HEK293T (cell line): ENCODE results near the gene RAD51B.

ENCODE experiments used
- CTCF ChIA-PET: fragments of 350-600 bp; formaldehyde crosslinking; extraction: SDS; loops from one replicate; lab custom pipeline; 2021; ENCODE audit warnings: antibody characterized with exemption, inconsistent platforms; lab: Yijun Ruan, JAX
- POLR2A ChIA-PET: fragments of 350-600 bp; formaldehyde crosslinking; extraction: SDS; loops from one replicate; lab custom pipeline; 2020; ENCODE audit warnings: antibody characterized with exemption, inconsistent platforms; lab: Yijun Ruan, JAX
- DNase-seq: peaks from one replicate; pipeline ENCODE4 v3.0.0; 2012; ENCODE audit warnings: mixed read lengths; ENCODE audit errors: extremely low spot score
- ARNT ChIP-seq: fragments of 450-650 bp; IDR thresholded peaks from 2 replicates; pipeline ENCODE4 v1.6.1; 2017; ENCODE audit warnings: mild to moderate bottlenecking
- BHLHE40 ChIP-seq: fragments of 450-650 bp; IDR thresholded peaks from 2 replicates; pipeline ENCODE4 v1.6.1; 2016; ENCODE audit warnings: mild to moderate bottlenecking, moderate library complexity, borderline replicate concordance
- CTBP1 ChIP-seq: fragments of 450-650 bp; IDR thresholded peaks from 2 replicates; pipeline ENCODE4 v1.6.1; 2016; ENCODE audit warnings: borderline replicate concordance
- ELF4 ChIP-seq: fragments of 450-650 bp; IDR thresholded peaks from 2 replicates; pipeline ENCODE4 v1.6.1; 2017; ENCODE audit warnings: antibody characterized with exemption
- FOXA1 ChIP-seq: fragments of 450-650 bp; IDR thresholded peaks from 2 replicates; pipeline ENCODE4 v1.6.1; 2016; ENCODE audit warnings: mild to moderate bottlenecking
- FOXK2 ChIP-seq: fragments of 450-650 bp; IDR thresholded peaks from 2 replicates; pipeline ENCODE4 v1.6.1; 2016; ENCODE audit warnings: mild to moderate bottlenecking
- FOXM1 ChIP-seq: fragments of 450-650 bp; IDR thresholded peaks from 2 replicates; pipeline ENCODE4 v1.6.1; 2017; ENCODE audit warnings: mild to moderate bottlenecking, borderline replicate concordance
- HDGF ChIP-seq: fragments of 450-650 bp; IDR thresholded peaks from 2 replicates; pipeline ENCODE4 v1.6.1; 2017; ENCODE audit warnings: antibody characterized with exemption, borderline replicate concordance
- L3MBTL2 ChIP-seq: fragments of 450-650 bp; conservative IDR thresholded peaks from 2 replicates; pipeline ENCODE4 v1.6.1; 2016; ENCODE audit warnings: mild to moderate bottlenecking
- LEF1 ChIP-seq: fragments of 450-650 bp; IDR thresholded peaks from 2 replicates; pipeline ENCODE4 v1.6.1; 2017; ENCODE audit warnings: mild to moderate bottlenecking, borderline replicate concordance
- NFRKB ChIP-seq: fragments of 450-650 bp; IDR thresholded peaks from 2 replicates; pipeline ENCODE4 v1.6.1; 2016; ENCODE audit warnings: mild to moderate bottlenecking, moderate library complexity
- PKNOX1 ChIP-seq: fragments of 450-650 bp; IDR thresholded peaks from 2 replicates; pipeline ENCODE4 v1.6.1; 2016
- SP1 ChIP-seq: fragments of 450-650 bp; IDR thresholded peaks from 2 replicates; pipeline ENCODE4 v1.6.1; 2017
- SUZ12 ChIP-seq: fragments of 450-650 bp; IDR thresholded peaks from 2 replicates; pipeline ENCODE4 v1.6.1; 2016; ENCODE audit warnings: mild to moderate bottlenecking
- TARDBP ChIP-seq: fragments of 450-650 bp; IDR thresholded peaks from 2 replicates; pipeline ENCODE4 v1.6.1; 2016
- ZNF384 ChIP-seq: fragments of 450-650 bp; IDR thresholded peaks from 2 replicates; pipeline ENCODE4 v1.6.1; 2016

The RAD51B gene

GRCh38 chr14:68571114-68571591 is 751.6 kb downstream of the RAD51B start:
- DNase-seq, result no peak
- TF ChIP-seq LEF1 (no peak), FOXA1 (no peak), PKNOX1 (no peak), TARDBP (no peak), L3MBTL2 (no peak), HDGF (no peak), CTBP1 (no peak), ZNF384 (no peak), SP1 (no peak), FOXK2 (no peak), FOXM1 (no peak), SUZ12 (no peak), ELF4 (no peak)
- CTCF ChIA-PET, result no interaction called here
- POLR2A ChIA-PET, result no interaction called here

- POLR2A ChIA-PET, result no interaction called here
- DNase-seq, result no peak
- CTCF ChIA-PET, result no interaction called here
- no peak for TF ChIP-seq SP1
- no peak for TF ChIP-seq BHLHE40
- TF ChIP-seq ARNT, result no peak
- TF ChIP-seq TARDBP, result no peak
- TF ChIP-seq L3MBTL2, result no peak
Measured at GRCh38 chr14:68571928-68572525, 752.4 kb downstream of the RAD51B start.

- CTCF ChIA-PET, result no interaction called here
- TF ChIP-seq FOXK2 (no peak), TARDBP (no peak), HDGF (no peak), ARNT (no peak), LEF1 (no peak), PKNOX1 (no peak), ZNF384 (no peak)
- POLR2A ChIA-PET, result no interaction called here
- no peak for DNase-seq
Measured at GRCh38 chr14:68573126-68573525, 753.5 kb downstream of the RAD51B start.

GRCh38 chr14:68573722-68574121 is 754.1 kb downstream of the RAD51B start:
- ChIA-PET CTCF (interaction anchor here (0.8 to 1.0 kb wide), 2 partner anchors 11 to 13 kb away, joined by 3 read pairs; no protein-coding TSS in a partner anchor), POLR2A (no interaction called here)
- no peak for DNase-seq
- TF ChIP-seq SUZ12 (no peak), LEF1 (no peak), FOXA1 (no peak)

- POLR2A ChIA-PET, result no interaction called here
- CTCF ChIA-PET, result interaction anchor here (1.0 kb wide), 1 partner anchor 12 kb away, joined by 3 read pairs; no protein-coding TSS in a partner anchor
- no peak for TF ChIP-seq L3MBTL2
- no peak for TF ChIP-seq TARDBP
- TF ChIP-seq ARNT, result no peak
- no peak for TF ChIP-seq BHLHE40
- TF ChIP-seq ELF4, result no peak
- no peak for TF ChIP-seq HDGF
- TF ChIP-seq SP1, result no peak
- TF ChIP-seq ZNF384, result no peak
- TF ChIP-seq NFRKB, result no peak
- no peak for TF ChIP-seq FOXK2
- TF ChIP-seq SUZ12, result no peak
- no peak for TF ChIP-seq CTBP1
- no peak for TF ChIP-seq FOXM1
- no peak for TF ChIP-seq PKNOX1
- TF ChIP-seq LEF1, result no peak
- no peak for TF ChIP-seq FOXA1
- no peak for DNase-seq
Measured at GRCh38 chr14:68574461-68574860, 754.9 kb downstream of the RAD51B start.

- POLR2A ChIA-PET, result no interaction called here
- no peak for DNase-seq
Measured at GRCh38 chr14:68574906-68575305, 755.3 kb downstream of the RAD51B start.

More at GRCh38 chr14:68574906-68575305, 755.3 kb downstream of the RAD51B start:
- no peak for TF ChIP-seq FOXM1
- TF ChIP-seq FOXK2, result no peak
- TF ChIP-seq TARDBP, result no peak
- TF ChIP-seq ARNT, result no peak
- TF ChIP-seq BHLHE40, result no peak
- no peak for TF ChIP-seq CTBP1
- no peak for TF ChIP-seq ELF4
- no peak for TF ChIP-seq L3MBTL2
- TF ChIP-seq ZNF384, result no peak
- TF ChIP-seq NFRKB, result no peak
- TF ChIP-seq FOXA1, result no peak
- TF ChIP-seq LEF1, result no peak
- TF ChIP-seq HDGF, result no peak
- CTCF ChIA-PET, result no interaction called here
